Stimulated activated CD8-positive, alpha-beta memory T cell treated with anti-CD3 and anti-CD28 coated beads, Interleukin-12 subunit alpha, Interleukin-12 subunit beta, amount 100 ng/mL, for 24 hours (primary cell): ENCODE measurements around the gene MADD.

Experiments used
- DNase-seq: peaks from one replicate; pipeline ENCODE4 v3.0.0-alpha.2; 2020; ENCODE audit errors: extremely low read depth

MADD gene

GRCh38 chr11:47338396-47339241, 68.7 kb downstream of the MADD start:
- DNase-seq = no peak

- DNase-seq = no peak
Observed at GRCh38 chr11:47340010-47340409, 70.1 kb downstream of the MADD start.

- DNase-seq = no peak
Observed at GRCh38 chr11:47340980-47341775, 71.2 kb downstream of the MADD start.

- DNase-seq = no peak
Observed at GRCh38 chr11:47342036-47342803, 72.3 kb downstream of the MADD start.

GRCh38 chr11:47342854-47343253, 72.9 kb downstream of the MADD start:
- no peak for DNase-seq

GRCh38 chr11:47345890-47346563, 76.1 kb downstream of the MADD start:
- DNase-seq = no peak

- DNase-seq = no peak
Observed at GRCh38 chr11:47347137-47347536, 77.2 kb downstream of the MADD start.

- no peak for DNase-seq
Observed at GRCh38 chr11:47348131-47348802, 78.3 kb downstream of the MADD start.

- DNase-seq = no peak
Observed at GRCh38 chr11:47348859-47349258, 78.9 kb downstream of the MADD start.

GRCh38 chr11:47349521-47350095, 79.7 kb downstream of the MADD start:
- no peak for DNase-seq

- DNase-seq = no peak
Observed at GRCh38 chr11:47350315-47350714, 80.4 kb downstream of the MADD start.

- no peak for DNase-seq
Observed at GRCh38 chr11:47351156-47352126, 81.5 kb downstream of the MADD start.

- no peak for DNase-seq
Observed at GRCh38 chr11:47352556-47352955, 82.6 kb downstream of the MADD start, which contains the start of gene MYBPC3. Gene MYBPC3 (minus strand): TSS chr11:47352702. CDS start chr11:47352647, 55 bp downstream.

- DNase-seq = no peak
Observed at GRCh38 chr11:47353978-47354774, 84.2 kb downstream of the MADD start.

GRCh38 chr11:47354913-47355282, 85.0 kb downstream of the MADD start:
- no peak for DNase-seq

- no peak for DNase-seq
Observed at GRCh38 chr11:47355283-47356128, 85.6 kb downstream of the MADD start.

- DNase-seq = no peak
Observed at GRCh38 chr11:47356129-47356997, 86.4 kb downstream of the MADD start.
